ENCODE data around the gene TIMM22.

TIMM22 gene

DNA sequence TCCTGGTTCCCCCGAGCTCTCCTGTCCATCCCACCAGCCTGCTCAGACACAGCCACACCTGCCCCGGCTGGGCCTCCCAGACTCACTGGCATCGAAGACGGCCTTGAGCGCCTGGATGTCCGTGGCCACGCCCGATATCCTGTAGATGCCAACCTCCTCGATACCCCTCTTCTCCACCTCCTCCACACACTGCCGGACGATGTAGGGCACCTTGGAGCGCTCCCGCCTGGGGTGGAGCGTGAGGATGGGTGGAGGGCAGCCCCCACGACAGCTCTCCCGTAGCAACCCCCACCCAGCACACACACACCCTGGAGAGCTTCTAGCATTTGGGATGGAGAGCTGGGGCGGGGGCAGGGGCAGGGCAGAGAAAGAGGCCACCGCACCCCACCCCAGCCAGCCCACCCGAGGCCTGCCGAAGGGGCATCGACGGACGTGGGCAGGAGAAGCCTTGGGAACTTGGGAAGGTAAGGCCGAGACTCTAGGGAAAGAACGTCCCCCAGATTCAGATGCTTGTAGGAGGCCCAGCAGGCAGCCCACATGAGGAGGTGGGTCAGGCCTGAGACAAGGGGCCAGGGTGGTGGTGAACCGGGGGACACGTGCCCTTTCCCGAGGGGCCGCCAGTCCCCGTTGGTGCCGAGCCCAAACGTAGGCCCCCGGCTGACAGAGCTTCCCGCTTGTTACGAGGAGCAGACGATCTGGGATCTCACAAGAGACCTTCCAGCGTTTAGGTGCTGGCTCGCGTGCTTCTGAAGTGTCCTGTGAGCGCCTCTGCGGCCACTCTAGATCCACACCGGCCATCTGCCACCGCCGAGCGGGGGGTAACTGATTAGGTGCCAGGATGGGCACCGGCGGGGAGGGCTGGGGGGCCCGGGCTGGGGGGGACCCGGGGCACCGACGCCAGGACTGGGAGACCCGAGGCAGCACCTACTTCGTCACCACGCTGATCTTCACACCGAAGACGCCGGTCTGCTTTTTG, 15.1 kb downstream of the TIMM22 start:
- H3K27ac Mint-ChIP-seq = no peak overlapping the region
- no peaks in the 10 kb centered on the region for H3K27me3 Mint-ChIP-seq
- no peak overlapping the region for H3K4me3 Mint-ChIP-seq
- H3K36me3 Mint-ChIP-seq (ENCODE audit: low read depth) = peaks cover 98% of the 10 kb centered on the region
- intact Hi-C loops (cut with micrococcal nuclease) = no loop called here
- H3K9me3 Mint-ChIP-seq = no peaks in the 10 kb centered on the region
- no peaks in the 10 kb centered on the region for H3K4me1 Mint-ChIP-seq (ENCODE audit: low read depth)

DNA sequence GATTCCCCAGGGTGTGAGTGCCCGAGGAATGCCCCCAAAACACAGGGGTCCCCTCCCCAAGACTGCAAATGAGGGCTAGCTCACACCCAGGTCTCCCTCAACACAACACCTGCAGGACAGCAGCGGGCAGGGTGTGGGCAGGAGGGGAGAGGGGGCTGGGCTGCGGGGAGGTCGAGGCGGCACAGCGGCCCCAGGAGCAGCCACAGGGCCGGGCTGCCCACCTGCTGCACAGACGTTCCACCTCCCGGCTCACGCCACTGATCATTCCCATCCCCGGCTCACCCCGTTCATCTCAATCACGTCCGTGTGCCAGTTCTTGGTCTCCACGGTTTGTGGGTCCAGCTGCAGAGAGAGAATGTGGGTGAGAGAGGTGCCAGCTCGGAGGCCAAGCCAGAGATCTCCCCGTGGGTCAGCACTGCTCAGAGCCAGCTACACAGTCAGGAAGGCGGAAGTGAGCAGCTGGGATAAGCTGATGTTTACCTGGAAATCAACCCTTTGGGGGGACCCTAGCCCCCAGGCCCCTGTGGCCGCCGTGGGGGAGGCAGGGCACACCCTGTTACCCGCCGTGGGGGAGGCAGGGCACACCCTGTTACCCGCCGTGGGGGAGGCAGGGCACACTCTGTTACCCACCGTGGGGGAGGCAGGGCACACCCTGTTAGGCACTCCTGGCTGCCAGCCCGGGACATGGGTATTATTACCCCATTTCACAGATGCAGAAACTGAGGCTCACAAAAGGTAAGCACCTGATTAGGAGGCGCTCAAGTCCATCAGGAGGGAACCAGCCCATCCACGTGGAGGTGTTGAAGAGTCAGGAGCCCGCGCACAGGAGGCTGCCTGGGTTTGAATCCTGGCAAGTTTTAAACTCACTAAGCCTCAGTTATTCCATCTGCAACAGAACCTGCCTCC, 16.1 kb downstream of the TIMM22 start:
- Mint-ChIP-seq H3K4me1 (ENCODE audit: low read depth) (no peaks in the 10 kb centered on the region), H3K27me3 (no peaks in the 10 kb centered on the region), H3K27ac (no peak overlapping the region), H3K9me3 (no peaks in the 10 kb centered on the region), H3K4me3 (no peak overlapping the region), H3K36me3 (ENCODE audit: low read depth) (peaks cover 93% of the 10 kb centered on the region)
- intact Hi-C loops (cut with micrococcal nuclease) = no loop called here

DNA sequence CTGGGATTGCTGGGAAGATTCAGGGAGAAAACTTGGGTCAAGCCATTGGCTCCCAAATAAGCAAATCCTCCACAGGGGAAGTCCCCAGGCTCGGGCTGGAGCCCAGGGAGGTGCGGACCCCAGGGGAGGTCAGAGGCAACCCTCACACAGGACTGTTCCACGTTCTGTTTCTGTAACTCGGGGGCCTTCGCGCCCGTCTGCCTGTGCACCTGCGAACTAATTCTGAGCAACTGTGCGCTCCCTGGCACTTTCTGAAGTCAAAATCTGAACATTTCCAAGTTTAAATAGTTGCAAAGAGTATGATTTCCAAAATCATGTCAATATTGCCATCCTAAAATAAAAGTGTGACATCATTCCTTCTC, 16.8 kb downstream of the TIMM22 start:
- intact Hi-C loops (cut with micrococcal nuclease) = no loop called here
- no peaks in the 10 kb centered on the region for H3K9me3 Mint-ChIP-seq
- H3K4me1 Mint-ChIP-seq (ENCODE audit: low read depth) = no peaks in the 10 kb centered on the region
- H3K4me3 Mint-ChIP-seq = no peak overlapping the region
- peaks cover 93% of the 10 kb centered on the region for H3K36me3 Mint-ChIP-seq (ENCODE audit: low read depth)
- H3K27me3 Mint-ChIP-seq = no peaks in the 10 kb centered on the region
- H3K27ac Mint-ChIP-seq = no peak overlapping the region

DNA sequence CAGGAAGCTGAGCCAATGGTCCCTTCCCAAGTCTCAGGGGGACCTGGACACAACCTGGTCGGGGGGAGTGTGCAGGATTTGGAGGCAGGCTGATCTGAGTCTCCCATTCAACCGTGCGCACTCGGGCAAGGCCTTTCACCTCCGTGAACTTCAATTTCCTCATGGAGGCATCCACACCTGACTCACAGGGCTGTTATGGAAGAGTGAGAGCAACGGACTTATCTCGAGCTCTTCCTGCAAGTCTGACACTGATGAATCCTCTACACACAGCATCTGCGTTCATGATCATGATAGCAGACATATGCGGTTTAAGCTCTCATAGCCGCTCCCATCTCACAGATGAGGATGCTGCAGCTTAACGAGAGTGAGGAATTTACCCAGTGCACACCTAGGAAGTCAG, 21.6 kb downstream of the TIMM22 start:
- H3K36me3 Mint-ChIP-seq (ENCODE audit: low read depth) = peaks cover 93% of the 10 kb centered on the region
- H3K9me3 Mint-ChIP-seq = no peaks in the 10 kb centered on the region
- H3K27ac Mint-ChIP-seq = no peak overlapping the region
- intact Hi-C loops (cut with micrococcal nuclease) = no loop called here
- H3K27me3 Mint-ChIP-seq = no peaks in the 10 kb centered on the region
- peaks cover 13% of the 10 kb centered on the region for H3K4me1 Mint-ChIP-seq (ENCODE audit: low read depth)
- H3K4me3 Mint-ChIP-seq = no peak overlapping the region

DNA sequence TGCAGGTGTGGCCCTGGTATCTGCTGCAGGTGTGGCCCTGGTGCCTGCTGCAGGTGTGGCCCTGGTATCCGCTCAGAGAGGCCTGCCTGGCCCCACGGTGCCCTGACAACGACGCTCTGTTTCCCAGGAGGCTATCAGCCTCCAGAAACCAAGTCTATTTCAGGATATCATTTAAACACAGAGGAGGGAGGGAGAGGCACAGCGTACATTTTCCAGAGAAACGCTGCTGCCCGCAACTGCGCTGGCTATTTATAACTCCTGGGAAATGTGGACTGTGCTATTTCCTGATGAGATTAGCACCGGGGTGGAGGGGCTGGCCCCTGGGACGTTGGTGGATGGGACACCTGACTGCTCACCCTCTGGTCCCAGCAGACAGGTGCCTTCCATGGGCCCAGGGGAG, 22.5 kb downstream of the TIMM22 start:
- no peaks in the 10 kb centered on the region for H3K9me3 Mint-ChIP-seq
- intact Hi-C loops (cut with micrococcal nuclease) = no loop called here
- H3K36me3 Mint-ChIP-seq (ENCODE audit: low read depth) = peaks cover 95% of the 10 kb centered on the region
- H3K27ac Mint-ChIP-seq = no peak overlapping the region
- peaks cover 13% of the 10 kb centered on the region for H3K4me1 Mint-ChIP-seq (ENCODE audit: low read depth)
- H3K4me3 Mint-ChIP-seq = no peak overlapping the region
- no peaks in the 10 kb centered on the region for H3K27me3 Mint-ChIP-seq

DNA sequence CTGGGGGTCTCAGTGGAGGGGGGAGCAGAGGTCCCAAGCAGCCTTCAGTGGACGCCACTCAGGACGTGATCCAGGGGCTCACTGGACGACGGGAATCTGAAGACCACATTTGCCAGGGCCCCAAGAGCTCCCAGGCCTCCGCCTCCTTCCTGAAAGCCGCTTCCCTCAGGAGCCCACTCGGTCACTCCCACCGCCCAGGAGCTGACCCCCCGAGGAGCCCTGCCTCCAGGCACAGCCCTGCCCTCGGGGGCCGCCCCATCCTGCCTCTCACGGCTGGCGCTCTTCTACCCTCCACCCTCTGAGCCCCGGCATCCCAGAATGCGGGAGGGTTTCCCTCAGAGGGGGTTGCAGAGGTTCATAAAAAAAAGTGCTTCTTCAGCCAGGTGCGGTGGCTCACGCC, 24.2 kb downstream of the TIMM22 start:
- intact Hi-C loops (cut with micrococcal nuclease) = no loop called here

DNA sequence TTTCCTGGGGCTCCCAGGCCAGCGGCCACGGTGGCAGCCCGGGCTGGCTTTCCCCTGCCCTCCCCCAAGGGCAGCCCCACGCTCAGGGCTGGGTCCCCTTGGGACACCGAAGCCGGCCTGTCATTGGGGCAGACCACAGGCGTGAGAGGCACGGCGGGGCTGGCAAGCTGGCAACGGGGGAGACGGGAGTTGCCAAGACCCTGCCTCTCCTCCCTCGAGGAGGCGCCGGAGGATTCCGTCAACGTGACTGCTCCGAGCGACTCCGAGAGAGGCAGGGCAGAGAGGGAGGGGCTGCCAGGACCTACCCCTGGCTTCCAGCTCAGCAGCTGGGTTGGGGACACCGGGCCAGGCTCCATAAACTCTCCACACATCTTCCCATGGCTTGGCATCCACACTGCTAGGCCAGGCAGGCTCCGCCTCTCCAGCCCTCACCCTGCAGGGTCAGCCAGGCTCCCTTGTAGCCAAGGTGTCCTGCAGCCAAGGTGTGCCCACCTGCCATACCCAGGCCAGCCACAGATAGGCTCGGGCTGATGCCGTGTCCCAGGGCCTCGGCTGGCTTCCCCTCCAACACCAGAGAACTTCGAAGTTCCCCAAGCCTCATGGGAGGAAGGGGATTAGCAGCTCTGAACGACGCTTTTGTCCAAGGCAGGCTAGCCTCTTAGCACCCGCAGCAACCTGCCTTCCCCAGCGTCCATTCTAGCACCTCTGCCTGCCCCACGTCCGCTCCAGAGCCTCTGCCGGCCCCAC, 25.5 kb downstream of the TIMM22 start:
- Mint-ChIP-seq H3K27me3 (no peaks in the 10 kb centered on the region), H3K27ac (no peak overlapping the region), H3K4me1 (ENCODE audit: low read depth) (peaks cover 13% of the 10 kb centered on the region), H3K9me3 (no peaks in the 10 kb centered on the region), H3K36me3 (ENCODE audit: low read depth) (peaks cover 94% of the 10 kb centered on the region), H3K4me3 (no peak overlapping the region)
- intact Hi-C loops (cut with micrococcal nuclease) = no loop called here

More for the DNA sequence above, 24.2 kb downstream of the TIMM22 start:
- H3K36me3 Mint-ChIP-seq (ENCODE audit: low read depth) = peaks cover 94% of the 10 kb centered on the region
- H3K27me3 Mint-ChIP-seq = no peaks in the 10 kb centered on the region
- H3K4me3 Mint-ChIP-seq = no peak overlapping the region
- H3K9me3 Mint-ChIP-seq = no peaks in the 10 kb centered on the region
- peaks cover 13% of the 10 kb centered on the region for H3K4me1 Mint-ChIP-seq (ENCODE audit: low read depth)
- H3K27ac Mint-ChIP-seq = no peak overlapping the region

DNA sequence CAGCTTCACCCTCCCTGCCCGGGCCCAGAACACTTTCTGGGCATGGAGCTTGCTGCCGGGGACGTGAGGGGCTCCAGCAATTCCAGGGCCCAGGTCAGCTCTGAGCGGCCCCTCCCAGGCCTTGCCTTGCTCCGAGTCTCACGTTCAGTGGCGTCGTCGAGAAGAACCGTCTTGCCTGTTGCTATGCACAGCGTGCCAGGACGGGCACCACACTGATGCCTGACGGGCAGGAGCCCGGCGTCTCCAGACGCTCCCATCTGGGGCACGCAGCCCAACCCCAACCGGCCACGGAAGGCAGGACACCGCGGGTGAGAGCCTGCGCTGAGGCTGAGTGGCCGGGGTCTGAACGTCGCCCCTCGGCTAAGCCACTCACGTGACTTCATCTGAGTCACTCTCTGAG, 27.1 kb downstream of the TIMM22 start:
- intact Hi-C loops (cut with micrococcal nuclease) = no loop called here
- H3K9me3 Mint-ChIP-seq = no peaks in the 10 kb centered on the region
- peaks cover 14% of the 10 kb centered on the region for H3K4me1 Mint-ChIP-seq (ENCODE audit: low read depth)
- no peak overlapping the region for H3K4me3 Mint-ChIP-seq
- H3K27me3 Mint-ChIP-seq = no peaks in the 10 kb centered on the region
- H3K27ac Mint-ChIP-seq = no peak overlapping the region
- H3K36me3 Mint-ChIP-seq (ENCODE audit: low read depth) = peaks cover 99% of the 10 kb centered on the region

DNA sequence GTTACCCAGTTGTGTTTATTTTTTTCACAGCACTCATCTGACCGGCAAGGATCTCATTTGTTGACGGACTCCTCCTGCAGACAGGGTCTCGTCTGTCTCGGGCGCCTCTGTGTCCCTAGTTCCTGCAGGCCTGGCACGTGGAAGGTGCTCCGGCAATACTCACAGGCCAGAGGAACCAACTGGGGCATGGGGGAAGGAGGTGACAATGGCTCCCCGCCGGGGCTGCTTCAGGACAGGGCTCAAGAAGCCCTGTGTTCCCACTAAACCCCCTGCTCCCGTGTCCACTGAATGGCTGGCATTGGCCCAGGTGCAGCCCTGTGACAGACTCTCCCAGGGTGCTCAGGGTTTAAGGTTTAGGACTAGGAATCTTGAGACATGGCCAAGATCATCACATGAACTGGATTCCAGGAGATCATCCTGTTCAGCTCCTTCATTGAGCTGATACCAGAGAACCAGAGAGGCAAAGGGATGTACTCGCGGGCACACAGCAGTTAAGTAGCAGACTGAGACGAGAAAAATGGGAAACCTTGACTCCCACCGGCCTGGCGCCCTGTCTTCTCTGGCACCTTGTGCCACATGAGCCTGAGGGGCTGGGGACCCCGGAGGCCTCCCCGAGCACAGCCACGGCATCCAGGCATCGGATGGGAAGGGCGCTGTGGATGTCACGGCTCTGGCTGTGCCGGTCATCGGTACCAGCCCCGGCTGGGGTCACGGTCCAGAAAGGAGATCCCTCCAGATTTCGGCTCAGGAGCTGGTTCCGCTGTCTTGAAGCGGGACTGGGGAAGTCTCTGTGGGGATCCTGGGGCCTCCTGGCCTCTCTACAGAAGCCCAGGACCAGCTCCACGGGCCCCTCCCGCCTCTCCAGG, 29.0 kb downstream of the TIMM22 start:
- H3K4me1 Mint-ChIP-seq (ENCODE audit: low read depth) = peaks cover 23% of the 10 kb centered on the region
- no peaks in the 10 kb centered on the region for H3K9me3 Mint-ChIP-seq
- no peaks in the 10 kb centered on the region for H3K27me3 Mint-ChIP-seq
- intact Hi-C loops (cut with micrococcal nuclease) = no loop called here
- no peak overlapping the region for H3K27ac Mint-ChIP-seq
- H3K4me3 Mint-ChIP-seq = no peak overlapping the region
- H3K36me3 Mint-ChIP-seq (ENCODE audit: low read depth) = peaks cover 99% of the 10 kb centered on the region

DNA sequence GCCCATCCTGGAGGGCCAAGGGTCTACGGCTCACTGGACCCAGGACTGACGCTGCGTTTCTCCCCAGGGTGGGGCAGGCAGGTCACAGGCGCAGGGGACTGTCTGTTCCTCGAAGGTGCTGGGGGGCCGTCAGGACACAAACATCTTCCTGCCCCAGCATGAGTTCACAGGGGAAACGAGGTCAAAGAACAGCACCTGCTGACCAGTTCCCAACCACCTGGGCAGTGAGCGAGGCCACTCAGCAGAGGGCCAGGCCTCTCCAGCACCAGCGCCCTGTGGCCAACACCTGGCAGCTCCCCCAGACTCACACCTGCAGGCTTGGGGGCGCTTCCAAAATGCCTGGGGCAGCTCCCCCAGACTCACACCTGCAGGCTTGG, 29.7 kb downstream of the TIMM22 start:
- Mint-ChIP-seq H3K27me3 (no peaks in the 10 kb centered on the region), H3K4me3 (no peak overlapping the region), H3K9me3 (no peaks in the 10 kb centered on the region), H3K36me3 (ENCODE audit: low read depth) (peaks cover 96% of the 10 kb centered on the region), H3K4me1 (ENCODE audit: low read depth) (peaks cover 23% of the 10 kb centered on the region), H3K27ac (no peak overlapping the region)
- intact Hi-C loops (cut with micrococcal nuclease) = no loop called here

DNA sequence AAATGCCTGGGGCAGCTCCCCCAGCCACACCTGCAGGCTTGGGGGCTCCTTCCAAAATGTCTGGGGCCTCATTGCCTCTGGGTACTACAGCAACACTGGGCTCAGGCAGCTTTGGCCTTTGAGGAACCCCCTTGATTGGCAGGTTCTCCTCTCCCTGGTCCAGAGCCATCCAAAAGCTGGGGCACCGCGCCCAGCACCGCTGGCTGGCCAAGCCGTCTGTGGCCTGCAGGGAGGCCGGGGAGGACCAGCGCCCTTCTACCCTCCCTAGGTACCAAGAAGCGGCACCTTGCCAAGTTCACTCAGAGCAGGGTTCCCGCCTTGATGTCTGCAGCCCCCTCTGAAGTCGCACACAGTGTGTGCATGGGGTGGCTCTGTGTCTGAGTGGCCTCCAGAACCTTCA, 30.1 kb downstream of the TIMM22 start:
- intact Hi-C loops (cut with micrococcal nuclease) = no loop called here
- Mint-ChIP-seq H3K4me3 (no peak overlapping the region), H3K36me3 (ENCODE audit: low read depth) (peaks cover 94% of the 10 kb centered on the region), H3K4me1 (ENCODE audit: low read depth) (peaks cover 25% of the 10 kb centered on the region), H3K9me3 (no peaks in the 10 kb centered on the region), H3K27ac (no peak overlapping the region), H3K27me3 (no peaks in the 10 kb centered on the region)

DNA sequence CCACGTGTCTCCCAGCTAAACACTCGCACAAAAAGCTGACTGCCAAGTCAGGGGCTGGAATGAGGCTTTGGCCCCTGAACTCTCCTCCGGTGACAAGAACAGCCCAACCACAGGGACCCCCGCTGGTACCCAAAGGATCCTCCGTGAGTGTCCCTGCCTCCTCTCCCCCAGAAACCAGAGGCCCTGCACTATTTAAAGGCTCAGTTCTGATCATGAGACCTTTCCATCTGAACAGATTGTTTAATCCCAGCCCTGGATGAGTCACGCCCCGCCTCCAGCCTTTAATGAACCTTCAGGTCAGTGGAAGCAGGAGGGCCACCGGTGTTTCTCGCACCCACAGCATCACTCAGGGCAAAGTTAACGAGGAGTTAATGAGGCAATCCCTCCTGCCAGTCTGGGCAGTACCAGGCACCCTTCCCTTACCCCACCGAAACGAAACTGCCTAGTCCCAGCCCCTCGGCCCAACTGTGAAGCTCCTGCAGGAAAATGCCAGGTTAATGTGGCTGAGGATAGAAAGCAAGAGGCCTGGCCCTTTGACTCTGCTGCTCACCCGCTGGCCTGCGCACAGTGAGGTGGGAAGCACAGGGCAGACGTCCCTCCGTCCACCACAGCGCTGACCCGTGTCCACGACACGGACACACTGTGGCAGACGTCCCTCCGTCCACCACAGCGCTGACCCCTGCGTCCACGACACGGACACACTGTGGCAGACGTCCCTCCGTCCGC, 32.4 kb downstream of the TIMM22 start:
- no peaks in the 10 kb centered on the region for H3K9me3 Mint-ChIP-seq
- H3K4me3 Mint-ChIP-seq = no peak overlapping the region
- intact Hi-C loops (cut with micrococcal nuclease) = no loop called here
- H3K27ac Mint-ChIP-seq = no peak overlapping the region
- H3K4me1 Mint-ChIP-seq (ENCODE audit: low read depth) = peaks cover 44% of the 10 kb centered on the region
- H3K36me3 Mint-ChIP-seq (ENCODE audit: low read depth) = peaks cover 94% of the 10 kb centered on the region
- no peaks in the 10 kb centered on the region for H3K27me3 Mint-ChIP-seq

Measured in dendritic cell treated with granulocyte-macrophage colony-stimulating factor and Interleukin-4, amounts not matched to agents 40 ng/mL and 50 ng/mL, for 4 days (primary cell).